Measurements from ENCODE around the gene SLC22A25.

The SLC22A25 gene

GRCh38 chr11:63214093-63214492 lies 29.3 kb downstream of the SLC22A25 start:
- no peak overlapping the region for H4K8ac ChIP-seq (ENCODE audit: low read depth, low read length)
- H3K36me3 ChIP-seq (ENCODE audit: control insufficient read depth in 1 of 2, insufficient read depth in 2 of 2, low read length in 2 of 2), result no peaks in the 10 kb centered on the region
- H3K27me3 ChIP-seq (ENCODE audit: insufficient read depth, low read length), result no peaks in the 10 kb centered on the region
- H4K91ac ChIP-seq (ENCODE audit: low read depth, low read length), result no peak overlapping the region
- no peak for DNase-seq
- no peak overlapping the region for H2BK120ac ChIP-seq (ENCODE audit: insufficient read depth, low read length, poor library complexity)
- H2BK12ac ChIP-seq (ENCODE audit: low read length), result no peak overlapping the region
- no peak overlapping the region for H2BK5ac ChIP-seq (ENCODE audit: low read depth, low read length, poor library complexity)
- no peak overlapping the region for H3K4me3 ChIP-seq (ENCODE audit: low read depth, low read length)
- WGBS (ENCODE audit: extremely low coverage, insufficient coverage, insufficient read length), result no CpG with 5 or more reads among the region's 4 CpGs
- no peak overlapping the region for H2AK5ac ChIP-seq (ENCODE audit: low read length)
- no peaks in the 10 kb centered on the region for H3K79me2 ChIP-seq (ENCODE audit: control insufficient read depth, insufficient read depth, low read length, poor library complexity)
- no peak overlapping the region for H2AFZ ChIP-seq (ENCODE audit: insufficient read depth, low read length, poor library complexity)
- H3K79me1 ChIP-seq (ENCODE audit: low read length), result no peaks in the 10 kb centered on the region
- H3K18ac ChIP-seq (ENCODE audit: low read length), result no peak overlapping the region
- H3K4me2 ChIP-seq (ENCODE audit: low read length), result no peak overlapping the region
- no peak overlapping the region for H3K9ac ChIP-seq (ENCODE audit: low read length)
- no peak overlapping the region for H3K23ac ChIP-seq (ENCODE audit: low read length)
- H3K4ac ChIP-seq (ENCODE audit: low read depth, low read length), result no peak overlapping the region
- no peaks in the 10 kb centered on the region for H3K4me1 ChIP-seq (ENCODE audit: control insufficient read depth in 1 of 2, insufficient read depth in 2 of 2, low read length in 2 of 2)
- no peak overlapping the region for H3K27ac ChIP-seq (ENCODE audit: low read depth, low read length)
- no peaks in the 10 kb centered on the region for H3K9me3 ChIP-seq (ENCODE audit: insufficient read depth, low read depth, low read length)
- H4K12ac ChIP-seq (ENCODE audit: low read depth, low read length), result no peak overlapping the region
- no peak overlapping the region for H3K14ac ChIP-seq (ENCODE audit: low read length)

GRCh38 chr11:63212742-63213141 lies 30.7 kb downstream of the SLC22A25 start:
- H3K4ac ChIP-seq (ENCODE audit: low read depth, low read length), result no peak overlapping the region
- H3K9me3 ChIP-seq (ENCODE audit: insufficient read depth, low read depth, low read length), result peaks cover 7% of the 10 kb centered on the region
- H3K23ac ChIP-seq (ENCODE audit: low read length), result no peak overlapping the region
- H3K9ac ChIP-seq (ENCODE audit: low read length), result no peak overlapping the region
- H4K12ac ChIP-seq (ENCODE audit: low read depth, low read length), result no peak overlapping the region
- no peak overlapping the region for H3K4me2 ChIP-seq (ENCODE audit: low read length)
- H3K79me1 ChIP-seq (ENCODE audit: low read length), result no peaks in the 10 kb centered on the region
- H3K27ac ChIP-seq (ENCODE audit: low read depth, low read length), result no peak overlapping the region
- no peak overlapping the region for H3K18ac ChIP-seq (ENCODE audit: low read length)
- no peak overlapping the region for H4K91ac ChIP-seq (ENCODE audit: low read depth, low read length)
- H2AFZ ChIP-seq (ENCODE audit: insufficient read depth, low read length, poor library complexity), result no peak overlapping the region
- no peak overlapping the region for H3K4me3 ChIP-seq (ENCODE audit: low read depth, low read length)
- H3K14ac ChIP-seq (ENCODE audit: low read length), result no peak overlapping the region
- no peaks in the 10 kb centered on the region for H3K36me3 ChIP-seq (ENCODE audit: control insufficient read depth in 1 of 2, insufficient read depth in 2 of 2, low read length in 2 of 2)
- H2BK120ac ChIP-seq (ENCODE audit: insufficient read depth, low read length, poor library complexity), result no peak overlapping the region
- no peak overlapping the region for H2BK5ac ChIP-seq (ENCODE audit: low read depth, low read length, poor library complexity)
- H3K27me3 ChIP-seq (ENCODE audit: insufficient read depth, low read length), result no peaks in the 10 kb centered on the region
- no peak overlapping the region for H2AK5ac ChIP-seq (ENCODE audit: low read length)
- DNase-seq, result peak in 1 of 2 donors; percentile 61
- WGBS (ENCODE audit: extremely low coverage, insufficient coverage, insufficient read length), result no CpG with 5 or more reads among the region's 2 CpGs
- H3K4me1 ChIP-seq (ENCODE audit: control insufficient read depth in 1 of 2, insufficient read depth in 2 of 2, low read length in 2 of 2), result no peaks in the 10 kb centered on the region
- H2BK12ac ChIP-seq (ENCODE audit: low read length), result no peak overlapping the region
- no peaks in the 10 kb centered on the region for H3K79me2 ChIP-seq (ENCODE audit: control insufficient read depth, insufficient read depth, low read length, poor library complexity)
- H4K8ac ChIP-seq (ENCODE audit: low read depth, low read length), result no peak overlapping the region

GRCh38 chr11:63210111-63210510 lies 33.3 kb downstream of the SLC22A25 start:
- Histone ChIP-seq H2AFZ (ENCODE audit: insufficient read depth, low read length, poor library complexity) (no peak overlapping the region), H4K91ac (ENCODE audit: low read depth, low read length) (no peak overlapping the region), H3K79me1 (ENCODE audit: low read length) (no peaks in the 10 kb centered on the region), H3K9ac (ENCODE audit: low read length) (no peak overlapping the region), H2BK12ac (ENCODE audit: low read length) (no peak overlapping the region), H3K9me3 (ENCODE audit: insufficient read depth, low read depth, low read length) (peaks cover 7% of the 10 kb centered on the region), H3K4me1 (ENCODE audit: control insufficient read depth in 1 of 2, insufficient read depth in 2 of 2, low read length in 2 of 2) (no peaks in the 10 kb centered on the region), H2BK120ac (ENCODE audit: insufficient read depth, low read length, poor library complexity) (no peak overlapping the region), H2AK5ac (ENCODE audit: low read length) (no peak overlapping the region), H4K8ac (ENCODE audit: low read depth, low read length) (no peak overlapping the region), H3K23ac (ENCODE audit: low read length) (no peak overlapping the region), H3K4me2 (ENCODE audit: low read length) (no peak overlapping the region), H3K18ac (ENCODE audit: low read length) (no peak overlapping the region), H4K12ac (ENCODE audit: low read depth, low read length) (no peak overlapping the region), H3K4me3 (ENCODE audit: low read depth, low read length) (no peak overlapping the region), H3K79me2 (ENCODE audit: control insufficient read depth, insufficient read depth, low read length, poor library complexity) (no peaks in the 10 kb centered on the region), H3K14ac (ENCODE audit: low read length) (no peak overlapping the region), H3K27me3 (ENCODE audit: insufficient read depth, low read length) (no peaks in the 10 kb centered on the region), H3K4ac (ENCODE audit: low read depth, low read length) (no peak overlapping the region), H2BK5ac (ENCODE audit: low read depth, low read length, poor library complexity) (no peak overlapping the region), H3K27ac (ENCODE audit: low read depth, low read length) (no peak overlapping the region), H3K36me3 (ENCODE audit: control insufficient read depth in 1 of 2, insufficient read depth in 2 of 2, low read length in 2 of 2) (no peaks in the 10 kb centered on the region)
- DNase-seq, result no peak
- no CpG with 5 or more reads among the region's 3 CpGs for WGBS (ENCODE audit: extremely low coverage, insufficient coverage, insufficient read length)
